Ovary (tissue), 3 donors: ENCODE results near the gene FAM117B.

ENCODE experiments used
- CTCF ChIP-seq, 3 donors: fragments of 450-650 bp in 2 of 3; fragments of 200-600 bp in 1 of 3; IDR thresholded peaks; one replicate each; pipeline versions ENCODE4 v1.5.1 to v1.8.0; 2016 to 2022; ENCODE audit warnings: antibody characterized with exemption in 3 of 3, mild to moderate bottlenecking in 1 of 3
- POLR2A ChIP-seq: fragments of 450-650 bp; IDR thresholded peaks from one replicate; pipeline ENCODE4 v1.6.1; 2017; ENCODE audit warnings: antibody characterized with exemption, mild to moderate bottlenecking, moderate library complexity
- donor health status: DM: no; HTN: no; CAD: no.

- TF ChIP-seq POLR2A: no peak
- no peak for TF ChIP-seq CTCF (IDR thresholded peaks at IDR 0.05)
Observed at GRCh38 chr2:202757339-202757738, 122.6 kb downstream of the FAM117B start.
